HUDEP-2 (cell line): ENCODE measurements around the gene TGFBR2.
"Not testable (repeated sequence)": the region's sequence is repeated elsewhere in the genome, so short reads cannot be mapped to it uniquely, and the experiment has no call there.

Experiments used
- DNase-seq, 76 experiments: peaks; one replicate each; lab custom pipeline; 2025; ENCODE audit not compliant: unreplicated experiment in 76 of 76; lab: John Stamatoyannopoulos, UW

TGFBR2 gene

DNA sequence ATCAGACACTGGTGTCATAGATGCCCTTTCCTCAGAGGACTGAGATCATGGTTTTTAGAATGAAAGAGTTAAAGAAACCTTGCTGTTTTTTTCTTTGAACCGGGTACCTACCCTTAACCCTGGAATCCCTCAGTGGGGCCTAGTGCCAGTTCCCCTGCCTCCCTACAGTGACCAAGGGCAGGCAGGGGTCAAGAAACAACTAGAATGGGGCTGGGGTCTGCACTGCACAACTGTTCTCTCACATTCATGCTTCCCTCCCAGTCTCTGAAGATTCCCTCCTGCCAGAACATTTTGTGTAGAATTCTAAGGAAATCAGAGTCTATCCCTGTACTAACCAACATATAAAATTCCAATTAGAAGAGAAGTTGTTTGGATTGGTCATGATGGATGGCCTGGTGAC, 47.9 kb downstream of the TGFBR2 start:
- no peak for DNase-seq

DNA sequence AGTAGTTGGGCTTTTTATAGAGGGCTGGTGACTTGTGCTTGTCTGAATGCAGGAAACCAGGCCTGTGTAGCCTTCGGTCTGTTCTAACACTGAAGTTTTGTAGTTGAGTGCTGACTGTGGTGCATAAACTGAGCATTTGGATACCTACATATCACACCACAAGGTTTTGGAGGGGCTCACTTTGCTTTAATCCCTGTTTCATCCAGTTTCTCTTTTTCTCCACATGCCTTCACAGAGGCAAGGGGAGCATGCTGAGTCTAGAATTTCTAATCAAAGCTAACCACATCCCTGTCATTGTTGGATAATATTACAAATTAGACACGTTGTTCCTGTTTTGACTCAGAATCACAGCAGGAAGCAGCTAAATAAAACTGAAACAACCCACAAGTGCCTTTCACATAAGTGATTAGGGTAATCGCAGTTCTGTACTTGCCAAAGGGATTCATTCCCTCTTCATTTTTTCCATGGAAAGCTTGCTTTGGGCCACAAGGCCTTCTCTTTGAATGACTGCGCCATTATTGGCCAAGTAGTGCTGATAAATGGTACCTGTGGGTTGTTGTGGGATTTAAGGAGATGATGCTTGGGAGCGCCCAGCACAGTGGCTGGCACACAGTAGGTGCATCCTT, 48.9 kb downstream of the TGFBR2 start:
- no peak for DNase-seq

DNA sequence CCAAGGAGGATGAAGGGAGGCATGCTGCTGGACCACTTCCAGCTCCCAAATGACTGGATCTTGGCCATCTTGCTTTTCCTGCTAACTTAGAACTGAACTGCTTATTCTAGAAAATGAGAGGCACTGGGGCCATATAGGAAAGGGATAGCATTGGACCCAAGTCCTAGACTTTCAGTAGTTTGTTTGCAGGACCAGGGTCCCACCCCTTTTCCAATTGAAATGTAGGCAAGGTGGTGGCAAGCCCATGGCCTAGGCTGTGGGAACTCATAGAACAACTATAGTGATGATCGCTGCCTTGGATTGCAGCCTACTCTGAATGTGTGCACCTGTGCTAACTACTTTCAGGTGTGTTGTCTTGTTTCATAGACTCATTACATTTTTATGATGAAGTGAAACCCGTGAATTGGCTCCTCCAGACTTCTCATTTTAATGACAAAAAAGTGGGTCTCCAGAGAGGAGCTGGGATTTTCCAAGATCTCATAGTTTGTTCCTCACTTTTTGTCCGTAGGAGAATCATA, 50.3 kb downstream of the TGFBR2 start:
- DNase-seq, result no peak

- no peak for DNase-seq
Observed at GRCh38 chr3:30657914-30658313, 51.5 kb downstream of the TGFBR2 start.

DNA sequence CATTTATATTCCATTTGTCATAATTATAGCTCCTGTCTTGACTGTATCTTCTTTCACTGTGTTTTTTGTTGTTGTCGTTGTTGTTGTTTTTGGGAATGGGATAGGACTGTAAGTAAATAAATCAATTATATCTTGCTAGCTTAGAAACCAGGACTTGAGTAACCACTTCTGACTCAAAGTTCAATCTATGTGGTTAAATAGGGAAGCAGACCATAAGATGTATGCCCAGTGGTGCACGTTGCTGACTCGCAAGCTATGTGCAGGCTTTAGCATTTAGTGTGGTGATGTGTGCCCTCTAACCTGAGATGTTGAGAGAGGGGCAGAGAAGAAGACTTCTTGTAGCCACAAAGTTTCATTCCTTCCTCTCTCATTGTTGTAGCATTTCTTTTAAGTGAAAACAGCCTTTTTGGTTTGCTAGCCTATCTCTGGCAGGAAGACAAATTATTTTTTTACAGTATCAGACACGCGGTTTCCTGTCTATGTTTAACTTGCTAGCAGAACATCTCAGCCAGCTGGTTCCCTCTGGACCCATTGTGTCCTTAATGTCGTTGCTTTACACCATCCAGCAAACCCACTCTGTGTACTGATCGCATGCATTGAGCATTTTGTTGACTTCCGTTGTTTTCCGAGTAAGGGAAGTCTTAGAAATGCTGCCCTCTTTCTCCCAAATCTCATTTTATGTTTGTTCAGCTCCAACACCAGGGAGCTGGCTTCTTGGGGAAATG, 52.1 kb downstream of the TGFBR2 start:
- DNase-seq, result no peak

GRCh38 chr3:30659270-30660130, 53.1 kb downstream of the TGFBR2 start:
- no peak for DNase-seq

DNA sequence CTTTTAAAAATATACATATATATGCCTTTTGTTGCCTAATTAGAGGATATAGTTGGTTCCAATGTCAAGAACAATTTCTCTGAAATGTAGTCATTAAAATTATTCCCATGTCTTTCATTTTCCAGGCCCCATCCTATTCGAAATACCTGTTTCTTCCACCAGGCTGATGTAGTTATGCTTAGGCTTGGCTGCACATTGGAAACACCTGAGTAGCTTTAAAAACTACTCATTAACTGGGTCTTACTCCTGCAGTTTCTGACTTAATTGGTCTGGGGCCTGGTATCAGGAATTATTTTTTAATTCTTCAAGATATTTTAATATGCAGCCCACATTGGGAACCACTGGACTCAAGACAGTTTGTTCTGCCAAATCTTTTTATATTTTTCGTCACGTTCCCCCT, 53.7 kb downstream of the TGFBR2 start:
- no peak for DNase-seq

- no peak for DNase-seq
Observed at GRCh38 chr3:30660656-30661055, 54.3 kb downstream of the TGFBR2 start.

GRCh38 chr3:30661098-30661873, 54.9 kb downstream of the TGFBR2 start:
- no peak for DNase-seq

DNA sequence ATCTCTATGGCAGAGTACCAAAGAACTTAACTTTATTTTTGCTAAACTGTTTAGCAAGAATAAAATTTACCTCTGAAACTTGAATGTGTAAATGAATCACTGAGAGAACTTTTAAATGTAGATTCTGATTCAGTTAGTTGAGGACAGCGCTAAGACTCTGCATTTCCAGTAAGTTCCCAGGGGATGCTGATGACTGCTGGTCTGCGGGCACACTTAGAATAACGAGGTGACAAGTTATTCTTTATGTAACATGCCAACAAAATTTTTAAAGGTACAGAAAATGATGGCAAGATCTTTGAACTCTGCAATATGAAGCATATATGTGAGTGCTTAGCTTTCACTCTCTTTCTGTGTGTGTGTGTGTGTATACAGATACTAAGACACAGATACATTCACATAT, 56.4 kb downstream of the TGFBR2 start:
- no peak for DNase-seq

DNA sequence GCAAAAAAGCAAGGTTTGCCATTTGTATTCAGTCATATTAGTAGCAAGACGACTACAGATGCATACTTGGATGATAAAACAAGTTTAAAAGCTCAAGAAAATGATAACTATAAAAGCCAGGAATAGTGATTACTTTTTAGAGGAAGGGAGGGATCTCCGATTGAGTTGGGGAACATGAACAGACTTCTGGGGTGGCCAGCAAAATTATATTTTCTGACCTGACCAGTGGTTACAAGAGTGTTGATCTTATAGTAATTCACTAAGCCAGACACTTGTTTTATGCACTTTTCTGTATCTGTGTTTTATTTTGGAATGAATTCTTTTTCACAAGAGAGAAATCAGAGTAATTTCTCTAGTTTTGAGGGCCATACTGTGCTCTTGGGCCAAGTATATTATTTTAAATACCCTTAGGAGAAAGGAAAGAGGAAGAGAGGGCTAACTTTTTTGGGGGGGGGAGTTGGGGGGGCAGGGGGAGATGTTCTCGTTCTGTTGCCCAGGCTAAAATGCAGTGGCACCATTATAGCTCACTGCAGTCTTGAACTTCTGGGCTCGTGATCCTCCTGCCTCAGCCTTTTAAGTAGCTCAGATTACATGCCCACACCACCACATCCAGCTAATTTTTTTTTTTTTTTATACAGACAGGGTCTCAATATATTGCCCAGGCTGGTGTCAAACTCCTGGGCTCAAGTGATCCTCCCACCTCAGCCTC, 57.3 kb downstream of the TGFBR2 start:
- no peak for DNase-seq

GRCh38 chr3:30664459-30664858, 58.1 kb downstream of the TGFBR2 start:
- peak in 1 of 76 experiments; percentile 51 for DNase-seq

GRCh38 chr3:30664884-30665283, 58.5 kb downstream of the TGFBR2 start:
- peak in 70 of 76 experiments; percentile 2 to 90 (median 47) for DNase-seq

DNA sequence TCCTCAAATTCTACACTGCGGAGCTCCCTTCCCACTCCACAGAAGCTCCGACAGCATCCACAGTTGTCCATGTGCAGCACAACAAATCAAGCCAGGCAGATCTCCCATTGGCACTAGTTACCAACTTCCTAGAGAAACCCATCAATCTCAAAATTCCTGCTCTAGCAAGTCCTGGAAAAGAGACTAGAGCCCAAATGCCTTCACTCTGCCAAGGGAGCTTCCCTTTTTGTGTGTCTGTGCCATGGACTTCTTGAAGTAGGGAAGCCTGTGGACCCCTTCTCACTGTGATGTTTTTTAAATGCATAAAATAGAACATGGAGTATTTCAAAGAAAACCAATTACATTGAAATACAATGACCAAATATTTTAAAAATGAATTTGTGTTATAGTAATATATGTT, 59.1 kb downstream of the TGFBR2 start:
- DNase-seq, result peak in 1 of 76 experiments; percentile 16

GRCh38 chr3:30666572-30667279, 60.3 kb downstream of the TGFBR2 start:
- no peak for DNase-seq

DNA sequence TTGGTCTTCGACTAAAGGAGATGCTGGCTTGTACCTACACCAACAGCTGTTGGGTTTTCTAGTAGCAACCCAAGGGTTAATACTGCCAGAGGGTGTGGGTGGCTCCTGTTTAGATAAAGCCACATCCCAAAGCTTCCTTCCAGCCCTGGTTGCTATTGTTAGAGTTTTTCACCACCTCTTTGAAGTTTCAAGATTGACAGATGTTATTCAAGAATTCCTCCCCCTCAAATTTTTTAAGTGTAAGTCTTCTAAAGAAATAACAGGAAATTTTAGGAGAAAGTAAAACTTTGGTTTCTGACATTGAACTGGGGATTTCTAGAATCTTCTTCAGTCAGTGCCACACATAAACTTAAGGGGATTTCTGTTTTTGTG, 60.9 kb downstream of the TGFBR2 start:
- peak in 47 of 76 experiments; percentile 4 to 58 (median 31) for DNase-seq

DNA sequence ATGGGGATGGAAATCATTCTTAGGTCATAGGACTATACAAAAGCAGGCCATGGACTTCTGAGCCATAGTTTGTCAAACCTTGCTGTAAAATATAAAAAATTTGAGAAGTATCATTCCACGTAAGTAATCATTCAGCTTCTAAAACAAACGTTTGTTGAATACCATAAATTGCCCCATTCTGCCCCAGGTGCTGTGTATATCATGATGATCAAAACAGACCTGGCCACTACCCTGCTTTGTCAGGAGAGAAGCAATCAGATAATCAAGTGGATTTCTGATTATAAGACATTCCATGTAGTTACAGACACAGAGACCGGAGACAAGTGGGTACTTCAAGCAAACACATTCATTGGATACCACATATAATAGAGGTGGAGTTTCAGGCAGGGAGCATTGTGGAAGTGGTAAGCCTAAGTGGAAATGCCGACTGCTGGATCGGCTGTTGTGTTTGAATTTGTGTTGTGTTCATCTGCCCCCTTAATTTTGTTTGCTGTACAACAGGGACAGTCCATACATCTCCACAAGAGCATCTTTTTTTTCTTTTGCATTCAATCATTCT, 61.7 kb downstream of the TGFBR2 start:
- no peak for DNase-seq

DNA sequence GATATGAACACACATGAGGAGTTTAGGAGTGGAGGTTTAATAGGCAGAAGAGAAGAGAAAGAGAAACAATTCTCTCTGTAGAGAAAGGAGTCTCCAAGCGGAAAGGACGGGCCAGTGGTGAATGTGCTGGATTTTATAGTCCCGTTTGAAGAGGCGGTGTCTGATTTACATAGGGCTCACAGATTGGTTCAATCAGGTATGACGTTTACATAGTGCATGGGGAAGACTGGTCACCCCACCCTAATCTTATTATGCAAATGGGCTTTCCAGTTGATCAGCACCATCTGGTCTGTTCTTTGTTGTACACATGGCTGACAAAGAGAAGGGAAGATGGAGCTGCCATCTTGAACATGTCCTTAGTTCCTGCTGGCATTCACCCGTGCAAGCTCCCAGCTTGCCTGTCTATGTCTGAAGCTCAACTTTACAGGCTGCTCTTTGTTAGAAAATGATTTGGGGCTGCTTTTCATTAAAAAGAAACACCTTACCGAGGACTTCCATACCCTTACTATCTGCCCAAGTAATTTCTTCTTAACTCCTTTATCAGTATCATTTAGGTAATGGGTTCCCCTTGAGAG, 63.0 kb downstream of the TGFBR2 start:
- not testable (repeated sequence) for DNase-seq

DNA sequence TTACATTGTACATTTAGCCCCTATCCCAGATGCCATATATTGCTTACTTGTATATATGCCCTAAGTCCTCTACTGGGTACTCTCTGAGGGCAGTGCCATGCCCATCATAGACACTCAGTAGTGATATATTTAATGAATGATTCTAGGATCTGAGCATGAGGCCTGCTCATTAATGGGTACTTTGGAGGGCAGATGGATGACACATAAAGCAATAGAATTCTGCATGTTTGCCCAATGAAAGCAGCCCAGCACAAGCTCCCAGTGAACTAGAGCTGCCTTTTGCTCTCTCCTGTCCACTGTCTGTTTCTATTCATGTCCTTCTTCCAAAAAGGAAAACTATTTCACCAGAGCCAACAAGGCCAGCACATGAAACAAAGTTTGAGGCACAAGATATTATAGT, 63.9 kb downstream of the TGFBR2 start:
- no peak for DNase-seq
